ENCODE results near the gene UNC13D.
A peak's percentile ranks its signal among the peaks of the same experiment; 100 is the strongest.

The UNC13D gene

GRCh38 chr17:75824050-75824552, 20.1 kb downstream of the UNC13D start:
- H3K4me3 Mint-ChIP-seq = no peak overlapping the region
- DNase-seq (ENCODE audit: low spot score in 2 of 2) (no peak), ATAC-seq (no peak)
- no peaks in the 10 kb centered on the region for H3K9me3 Mint-ChIP-seq
- H3K36me3 Mint-ChIP-seq = peaks cover 85% of the 10 kb centered on the region
- H3K4me1 Mint-ChIP-seq = peaks cover 29% of the 10 kb centered on the region
- H3K27ac Mint-ChIP-seq = peak overlapping the region; percentile 88

GRCh38 chr17:75823257-75824041, 20.8 kb downstream of the UNC13D start:
- ATAC-seq (no peak), DNase-seq (ENCODE audit: low spot score in 2 of 2) (no peak)
- H3K4me1 Mint-ChIP-seq = peaks cover 33% of the 10 kb centered on the region
- peaks cover 86% of the 10 kb centered on the region for H3K36me3 Mint-ChIP-seq
- peak overlapping the region; percentile 91 for H3K27ac Mint-ChIP-seq
- no peaks in the 10 kb centered on the region for H3K9me3 Mint-ChIP-seq
- H3K4me3 Mint-ChIP-seq = no peak overlapping the region

GRCh38 chr17:75822800-75823166, 21.4 kb downstream of the UNC13D start:
- peaks cover 85% of the 10 kb centered on the region for H3K36me3 Mint-ChIP-seq

GRCh38 chr17:75822119-75822799, 21.9 kb downstream of the UNC13D start:
- Mint-ChIP-seq H3K36me3 (peaks cover 82% of the 10 kb centered on the region), H3K4me3 (no peak overlapping the region), H3K4me1 (peaks cover 26% of the 10 kb centered on the region), H3K9me3 (no peaks in the 10 kb centered on the region), H3K27ac (peak overlapping the region; percentile 91)
- DNase-seq (ENCODE audit: low spot score in 2 of 2) (no peak), ATAC-seq (peak; percentile 38)

More at GRCh38 chr17:75822800-75823166, 21.4 kb downstream of the UNC13D start:
- peak overlapping the region; percentile 91 for H3K27ac Mint-ChIP-seq
- ATAC-seq = no peak
- H3K9me3 Mint-ChIP-seq = no peaks in the 10 kb centered on the region
- DNase-seq (ENCODE audit: low spot score in 2 of 2) = no peak
- H3K4me1 Mint-ChIP-seq = peaks cover 31% of the 10 kb centered on the region
- H3K4me3 Mint-ChIP-seq = no peak overlapping the region

GRCh38 chr17:75821552-75821951, 22.7 kb downstream of the UNC13D start:
- H3K4me1 Mint-ChIP-seq = peaks cover 20% of the 10 kb centered on the region
- DNase-seq (ENCODE audit: low spot score in 2 of 2) = no peak
- peak overlapping the region; percentile 91 for H3K27ac Mint-ChIP-seq
- no peaks in the 10 kb centered on the region for H3K9me3 Mint-ChIP-seq
- peaks cover 75% of the 10 kb centered on the region for H3K36me3 Mint-ChIP-seq
- no peak overlapping the region for H3K4me3 Mint-ChIP-seq
- ATAC-seq = peak; percentile 22

- peaks cover 77% of the 10 kb centered on the region for H3K36me3 Mint-ChIP-seq
- H3K9me3 Mint-ChIP-seq = no peaks in the 10 kb centered on the region
- peak overlapping the region; percentile 91 for H3K27ac Mint-ChIP-seq
- peaks cover 20% of the 10 kb centered on the region for H3K4me1 Mint-ChIP-seq
- DNase-seq (ENCODE audit: low spot score in 2 of 2) (no peak), ATAC-seq (no peak)
- H3K4me3 Mint-ChIP-seq = no peak overlapping the region
Measured at GRCh38 chr17:75820094-75821080, 23.8 kb downstream of the UNC13D start.

GRCh38 chr17:75819678-75820077, 24.5 kb downstream of the UNC13D start:
- Mint-ChIP-seq H3K4me1 (peaks cover 20% of the 10 kb centered on the region), H3K4me3 (no peak overlapping the region), H3K36me3 (peaks cover 78% of the 10 kb centered on the region), H3K27ac (peak overlapping the region; percentile 64), H3K9me3 (no peaks in the 10 kb centered on the region)
- DNase-seq (ENCODE audit: low spot score in 2 of 2) = no peak
- no peak for ATAC-seq

GRCh38 chr17:75819116-75819515, 25.1 kb downstream of the UNC13D start:
- H3K4me1 Mint-ChIP-seq = peaks cover 20% of the 10 kb centered on the region
- H3K27ac Mint-ChIP-seq = peak overlapping the region; percentile 73
- H3K4me3 Mint-ChIP-seq = no peak overlapping the region
- no peak for DNase-seq (ENCODE audit: low spot score in 2 of 2)
- ATAC-seq = no peak
- peaks cover 82% of the 10 kb centered on the region for H3K36me3 Mint-ChIP-seq
- no peaks in the 10 kb centered on the region for H3K9me3 Mint-ChIP-seq

- DNase-seq (ENCODE audit: low spot score in 2 of 2) (no peak), ATAC-seq (no peak)
- H3K27ac Mint-ChIP-seq = peak overlapping the region; percentile 73
- no peaks in the 10 kb centered on the region for H3K9me3 Mint-ChIP-seq
- H3K4me1 Mint-ChIP-seq = peaks cover 20% of the 10 kb centered on the region
- peaks cover 84% of the 10 kb centered on the region for H3K36me3 Mint-ChIP-seq
- no peak overlapping the region for H3K4me3 Mint-ChIP-seq
Measured at GRCh38 chr17:75818326-75818885, 25.8 kb downstream of the UNC13D start.

- ATAC-seq = no peak
- H3K27ac Mint-ChIP-seq = peak overlapping the region; percentile 73
- H3K36me3 Mint-ChIP-seq = peaks cover 85% of the 10 kb centered on the region
- H3K4me3 Mint-ChIP-seq = no peak overlapping the region
- H3K4me1 Mint-ChIP-seq = peaks cover 20% of the 10 kb centered on the region
- H3K9me3 Mint-ChIP-seq = no peaks in the 10 kb centered on the region
- DNase-seq (ENCODE audit: low spot score in 2 of 2) = no peak
Measured at GRCh38 chr17:75817571-75817970, 26.6 kb downstream of the UNC13D start.

GRCh38 chr17:75816693-75817092, 27.5 kb downstream of the UNC13D start:
- H3K4me3 Mint-ChIP-seq = no peak overlapping the region
- peaks cover 12% of the 10 kb centered on the region for H3K4me1 Mint-ChIP-seq
- H3K27ac Mint-ChIP-seq = peak overlapping the region; percentile 73
- H3K9me3 Mint-ChIP-seq = no peaks in the 10 kb centered on the region
- ATAC-seq = no peak
- peaks cover 85% of the 10 kb centered on the region for H3K36me3 Mint-ChIP-seq
- no peak for DNase-seq (ENCODE audit: low spot score in 2 of 2)

- no peak for DNase-seq (ENCODE audit: low spot score in 2 of 2)
- ATAC-seq = no peak
- Mint-ChIP-seq H3K9me3 (no peaks in the 10 kb centered on the region), H3K27ac (no peak overlapping the region), H3K4me3 (no peak overlapping the region), H3K4me1 (peaks cover 6% of the 10 kb centered on the region), H3K36me3 (peaks cover 79% of the 10 kb centered on the region)
Measured at GRCh38 chr17:75815399-75815798, 28.8 kb downstream of the UNC13D start.

- Mint-ChIP-seq H3K27ac (no peak overlapping the region), H3K36me3 (peaks cover 77% of the 10 kb centered on the region), H3K4me3 (no peak overlapping the region), H3K4me1 (peaks cover 6% of the 10 kb centered on the region), H3K9me3 (no peaks in the 10 kb centered on the region)
- DNase-seq (ENCODE audit: low spot score in 2 of 2) = no peak
- no peak for ATAC-seq
Measured at GRCh38 chr17:75814900-75815373, 29.3 kb downstream of the UNC13D start.

GRCh38 chr17:75814021-75814395, 30.2 kb downstream of the UNC13D start:
- peaks cover 6% of the 10 kb centered on the region for H3K4me1 Mint-ChIP-seq
- no peaks in the 10 kb centered on the region for H3K9me3 Mint-ChIP-seq
- no peak for DNase-seq (ENCODE audit: low spot score in 2 of 2)
- peaks cover 68% of the 10 kb centered on the region for H3K36me3 Mint-ChIP-seq
- ATAC-seq = no peak
- H3K4me3 Mint-ChIP-seq = no peak overlapping the region
- H3K27ac Mint-ChIP-seq = no peak overlapping the region
